CD14-positive monocyte (primary cell): ENCODE measurements around the gene ADAMTS9. TPM values are rescaled to one million over a fixed set of nuclear protein-coding genes. Genes with fewer than 3 reads are reported as not detected.

ENCODE experiments used
- DNase-seq, 3 donors: peaks; one replicate each; pipeline ENCODE4 v3.0.0-alpha.2; 2011 to 2022
- H2AFZ ChIP-seq: 2 replicates; pipeline ENCODE4 v1.6.0; 2012; ENCODE audit warnings: mild to moderate bottlenecking, low read depth, low read length, inconsistent platforms; ENCODE audit not compliant: insufficient read depth, poor library complexity, severe bottlenecking
- H3K27ac ChIP-seq, 2 donors: 1 replicate in 1 of 2; 2 replicates in 1 of 2; pipeline ENCODE4 v1.5.1; 2012 to 2013; ENCODE audit warnings: low read length in 2 of 2, control low read depth in 1 of 2, inconsistent platforms in 1 of 2, low read depth in 1 of 2, mild to moderate bottlenecking in 1 of 2
- H3K27me3 ChIP-seq, 2 donors: one replicate each; pipeline versions ENCODE4 v1.6.0 to v1.6.1; 2011 to 2013; ENCODE audit warnings: low read length in 2 of 2; ENCODE audit not compliant: control insufficient read depth in 2 of 2, insufficient read depth in 2 of 2
- H3K36me3 ChIP-seq, 2 donors: replicated peaks in 1 of 2; 1 replicate in 1 of 2; 2 replicates in 1 of 2; pipeline versions ENCODE4 v1.5.1 to v1.6.1; 2012 to 2013; ENCODE audit warnings: low read length in 2 of 2, control low read depth in 1 of 2, inconsistent platforms in 1 of 2, mild to moderate bottlenecking in 1 of 2; ENCODE audit not compliant: insufficient read depth in 2 of 2, control insufficient read depth in 1 of 2
- H3K4me1 ChIP-seq, 2 donors: 1 replicate in 1 of 2; 2 replicates in 1 of 2; pipeline versions ENCODE4 v1.5.1 to v1.6.1; 2012 to 2013; ENCODE audit warnings: low read length in 2 of 2, control low read depth in 1 of 2, inconsistent platforms in 1 of 2, mild to moderate bottlenecking in 1 of 2, moderate library complexity in 1 of 2; ENCODE audit not compliant: insufficient read depth in 2 of 2, control insufficient read depth in 1 of 2
- H3K4me2 ChIP-seq: replicated peaks from 2 replicates; pipeline ENCODE3; 2012; ENCODE audit warnings: low read length, moderate library complexity, mild to moderate bottlenecking; ENCODE audit not compliant: poor library complexity, severe bottlenecking; ENCODE audit errors: extremely low read depth
- H3K4me3 ChIP-seq, 3 experiments: fragments of 200-600 bp in 1 of 3; sonication (generic) in 1 of 3; replicated peaks in 1 of 3; 1 replicate in 2 of 3; 2 replicates in 1 of 3; pipeline ENCODE4 v1.5.1; 2011 to 2013; ENCODE audit warnings: low read length in 3 of 3, mild to moderate bottlenecking in 3 of 3, control low read depth in 2 of 3, low read depth in 2 of 3, inconsistent platforms in 1 of 3, moderate library complexity in 1 of 3
- H3K79me2 ChIP-seq: 2 replicates; pipeline ENCODE4 v1.6.0; 2012; ENCODE audit warnings: mild to moderate bottlenecking, control low read depth, inconsistent platforms, low read length, moderate library complexity; ENCODE audit not compliant: insufficient read depth
- H3K9ac ChIP-seq: 2 replicates; pipeline ENCODE4 v1.6.0; 2017; ENCODE audit warnings: low read length, mild to moderate bottlenecking; ENCODE audit not compliant: insufficient read depth, poor library complexity, severe bottlenecking
- H3K9me3 ChIP-seq, 2 donors: replicated peaks in 1 of 2; 1 replicate in 1 of 2; 2 replicates in 1 of 2; pipeline versions ENCODE4 v1.5.1 to v1.6.1; 2012 to 2013; ENCODE audit warnings: low read length in 2 of 2, control low read depth in 1 of 2; ENCODE audit not compliant: control insufficient read depth in 1 of 2, insufficient read depth in 1 of 2
- H4K20me1 ChIP-seq: 2 replicates; pipeline ENCODE4 v1.6.0; 2012; ENCODE audit warnings: mild to moderate bottlenecking, low read length, control low read depth, moderate library complexity; ENCODE audit not compliant: insufficient read depth
- H3K27ac Mint-ChIP-seq, 7 donors: one replicate each; pipeline ENCODE4 v1.8.0; 2020; ENCODE audit warnings: mild to moderate bottlenecking in 7 of 7, mixed read lengths in 7 of 7, moderate library complexity in 6 of 7, inconsistent platforms in 2 of 7
- H3K27me3 Mint-ChIP-seq, 3 donors: one replicate each; pipeline ENCODE4 v1.8.0; 2021 to 2022; ENCODE audit warnings: low read depth in 3 of 3, mild to moderate bottlenecking in 3 of 3, mixed read lengths in 3 of 3, moderate library complexity in 3 of 3, inconsistent platforms in 1 of 3
- H3K36me3 Mint-ChIP-seq, 2 donors: one replicate each; pipeline ENCODE4 v1.8.0; 2020; ENCODE audit warnings: mixed read lengths in 2 of 2, inconsistent platforms in 1 of 2, mild to moderate bottlenecking in 1 of 2
- H3K4me1 Mint-ChIP-seq: one replicate; pipeline ENCODE4 v1.8.0; 2020; ENCODE audit warnings: mild to moderate bottlenecking, mixed read lengths
- H3K4me3 Mint-ChIP-seq, 2 donors: one replicate each; pipeline ENCODE4 v1.8.0; 2020; ENCODE audit warnings: mild to moderate bottlenecking in 2 of 2, mixed read lengths in 2 of 2, moderate library complexity in 1 of 2
- H3K9me3 Mint-ChIP-seq, 7 donors: one replicate each; pipeline ENCODE4 v1.8.0; 2020 to 2022; ENCODE audit warnings: mixed read lengths in 7 of 7, mild to moderate bottlenecking in 6 of 7, moderate library complexity in 6 of 7, inconsistent platforms in 2 of 7
- CTCF ChIP-seq: fragments of 200-600 bp; IDR thresholded peaks from one replicate; pipeline ENCODE4 v1.8.0; 2022; ENCODE audit warnings: antibody characterized with exemption, mild to moderate bottlenecking
- WGBS: methylation state at CpG from one replicate; pipeline ENCODE4 v1.1.5; 2013; ENCODE audit warnings: missing lambda C conversion rate; ENCODE audit not compliant: insufficient coverage; 5-methylcytosine and 5-hydroxymethylcytosine counted together
- intact Hi-C, 2 donors: fragments of 100-400 bp; cut with micrococcal nuclease; formaldehyde crosslinking; loops; one replicate each; pipeline versions ENCODE4 v1.15.0 to v1.15.1; 2023
- polyA plus RNA-seq, 3 donors: library from polyadenylated mRNA; depleted of rRNA in 1 of 3; unstranded in 2 of 3; stranded (reverse) in 1 of 3; fragments of 300-500 nt in 2 of 3; fragments of >200 nt in 1 of 3; fragmentation: Illumina TruSeq in 2 of 3; gene quantifications; 1 replicate in 2 of 3; 2 replicates in 1 of 3; pipeline ENCODE4 v1.2.3, GENCODE V29; 2012 to 2021

The ADAMTS9 gene
- polyA plus RNA-seq, 3 donors = not detected

GRCh38 chr3:64473466-64473865 is 214.3 kb downstream of the ADAMTS9 start:
- Mint-ChIP-seq H3K4me3 (no peak overlapping the region), H3K4me1 (no peaks in the 10 kb centered on the region), H3K27ac (no peak overlapping the region), H3K9me3 (peaks cover 0 to 13% (median 8%) of the 10 kb centered on the region in 7 donors), H3K36me3 (no peaks in the 10 kb centered on the region), H3K27me3 (peaks cover 3 to 8% (median 3%) of the 10 kb centered on the region in 3 donors)
- no peak for DNase-seq
- WGBS = no CpG with 5 or more reads among the region's 1 CpG
- H2AFZ ChIP-seq = no peak overlapping the region
- H3K36me3 ChIP-seq = no peaks in the 10 kb centered on the region
- peaks cover 0 to 3% of the 10 kb centered on the region in 2 donors for H3K27me3 ChIP-seq
- intact Hi-C loops = no loop called here
- no peaks in the 10 kb centered on the region for H3K79me2 ChIP-seq
- no peaks in the 10 kb centered on the region for H3K4me1 ChIP-seq
- H3K9me3 ChIP-seq = no peaks in the 10 kb centered on the region
- H4K20me1 ChIP-seq = no peaks in the 10 kb centered on the region
- no peak for TF ChIP-seq CTCF
- no peak overlapping the region for H3K9ac ChIP-seq
- H3K4me2 ChIP-seq = no peak overlapping the region
- H3K4me3 ChIP-seq = no peak overlapping the region
- H3K27ac ChIP-seq = no peak overlapping the region

- DNase-seq = no peak
- intact Hi-C loops = no loop called here
- H3K4me2 ChIP-seq = no peak overlapping the region
- no peaks in the 10 kb centered on the region for H3K4me1 Mint-ChIP-seq
- no peaks in the 10 kb centered on the region for H4K20me1 ChIP-seq
- no peak overlapping the region for H3K9ac ChIP-seq
- peaks cover 5 to 12% (median 10%) of the 10 kb centered on the region in 3 donors for H3K27me3 Mint-ChIP-seq
- no peak overlapping the region for H3K27ac Mint-ChIP-seq
- H3K36me3 Mint-ChIP-seq = no peaks in the 10 kb centered on the region
- no peak overlapping the region for H3K27ac ChIP-seq
- no peak overlapping the region for H3K4me3 ChIP-seq
- no peaks in the 10 kb centered on the region for H3K36me3 ChIP-seq
- no peak overlapping the region for H2AFZ ChIP-seq
- H3K9me3 Mint-ChIP-seq = peaks cover 0 to 4% (median 0%) of the 10 kb centered on the region in 7 donors
- no peaks in the 10 kb centered on the region for H3K79me2 ChIP-seq
- H3K27me3 ChIP-seq = peaks cover 0 to 3% of the 10 kb centered on the region in 2 donors
- H3K9me3 ChIP-seq = no peaks in the 10 kb centered on the region
- no peak overlapping the region for H3K4me3 Mint-ChIP-seq
- H3K4me1 ChIP-seq = no peaks in the 10 kb centered on the region
- no CpG with 5 or more reads among the region's 5 CpGs for WGBS
- no peak for TF ChIP-seq CTCF
These were observed 217.4 kb downstream of the ADAMTS9 start for GRCh38 chr3:64470436-64470835.
